K562 (cell line): ENCODE data around the gene GNA14. TPM values are rescaled to one million over a fixed set of nuclear protein-coding genes. Genes with fewer than 3 reads are reported as not detected.

Source experiments
- C11orf30 ChIP-seq: fragments of 450-650 bp; IDR thresholded peaks from 2 replicates; pipeline ENCODE4 v1.6.1; 2016; ENCODE audit warnings: low read depth, mild to moderate bottlenecking
- CEBPG ChIP-seq, 3 experiments: fragments of 200-800 bp in 1 of 3; sonication (Bioruptor generic) in 1 of 3; sonication (generic) in 1 of 3; formaldehyde crosslinking in 1 of 3; IDR thresholded peaks in 2 of 3; conservative IDR thresholded peaks in 1 of 3; 2 replicates each; pipeline versions ENCODE4 v1.6.1 to v1.8.0; 2016 to 2022; ENCODE audit warnings: missing compliant biosample characterization in 2 of 3, missing genetic modification characterization in 2 of 3, mild to moderate bottlenecking in 1 of 3, missing genetic modification reagents in 1 of 3
- CHCHD3 ChIP-seq: fragments of 250-450 bp; sonication (Bioruptor Pico); IDR thresholded peaks from 2 replicates; pipeline ENCODE4 v2.1.2; 2022; ENCODE audit warnings: mild to moderate bottlenecking
- COPS2 ChIP-seq: fragments of 450-650 bp; conservative IDR thresholded peaks from 2 replicates; pipeline ENCODE4 v1.6.1; 2016; ENCODE audit warnings: mild to moderate bottlenecking, moderate library complexity
- IRF1 ChIP-seq: sonication (generic); formaldehyde crosslinking; IDR thresholded peaks from 2 replicates; pipeline ENCODE4 v1.8.0; 2022; ENCODE audit warnings: missing genetic modification reagents, mild to moderate bottlenecking, borderline replicate concordance
- PCBP2 ChIP-seq: fragments of 200-400 bp; formaldehyde crosslinking; IDR thresholded peaks from 2 replicates; pipeline ENCODE4 v1.6.1; 2018; ENCODE audit warnings: low read length, low read depth, mild to moderate bottlenecking, moderate library complexity; ENCODE audit not compliant: poor library complexity, severe bottlenecking
- POLR2B ChIP-seq: fragments of 450-650 bp; IDR thresholded peaks from 2 replicates; pipeline ENCODE4 v1.6.1; 2018; ENCODE audit warnings: low read depth; ENCODE audit not compliant: partially characterized antibody
- RAD21 ChIP-seq, 2 experiments: fragments of 250-450 bp in 1 of 2; fragments of 450-650 bp in 1 of 2; sonication (Bioruptor Pico) in 1 of 2; formaldehyde crosslinking in 1 of 2; IDR thresholded peaks in 1 of 2; conservative IDR thresholded peaks in 1 of 2; 2 replicates each; pipeline versions ENCODE4 v1.4.0 to v1.8.0; 2020 to 2022; ENCODE audit warnings: mild to moderate bottlenecking in 2 of 2, moderate library complexity in 1 of 2
- UBTF ChIP-seq, 2 experiments: IDR thresholded peaks; 2 replicates each; pipeline ENCODE4 v1.6.1; 2012; ENCODE audit warnings: improper control_type of control experiment in 2 of 2, low read depth in 2 of 2, low read length in 2 of 2, borderline replicate concordance in 1 of 2
- ZNF24 ChIP-seq: fragments of 450-650 bp; IDR thresholded peaks from 2 replicates; pipeline ENCODE4 v1.6.1; 2016
- ZNF3 ChIP-seq: fragments of 250-450 bp; sonication (Bioruptor Pico); IDR thresholded peaks from 2 replicates; pipeline ENCODE4 v1.5.0; 2021; ENCODE audit warnings: mild to moderate bottlenecking, moderate library complexity
- ZNF436 ChIP-seq: fragments of 250-450, 450-650 bp; sonication (Bioruptor Pico); formaldehyde crosslinking; IDR thresholded peaks from 2 replicates; pipeline ENCODE4 v1.7.0; 2020; ENCODE audit warnings: mild to moderate bottlenecking
- ZNF77 ChIP-seq: fragments of 250-450 bp; sonication (Bioruptor Pico); IDR thresholded peaks from 2 replicates; pipeline ENCODE4 v1.5.0; 2020
- polyA plus RNA-seq, 8 experiments: library from polyadenylated mRNA; depleted of rRNA in 4 of 8; stranded (reverse) in 5 of 8; unstranded in 3 of 8; fragments of >200 nt; fragmentation: Nextera tagmentation in 2 of 8; fragmentation: Illumina TruSeq in 1 of 8; extraction: Ambion mirVana in 2 of 8; extraction: Trizol in 1 of 8; gene quantifications; 2 replicates each; pipeline versions ENCODE4 v1.2.1 to v1.2.3, GENCODE V29; 2011 to 2014; ENCODE audit warnings: inconsistent platforms in 1 of 8, missing spikeins in 1 of 8
- total RNA-seq, 7 experiments: library from RNA; depleted of rRNA in 6 of 7; stranded (reverse); fragments of >200 nt in 6 of 7; fragmentation: Illumina TruSeq in 2 of 7; extraction: Trizol in 2 of 7; gene quantifications; 2 replicates each; pipeline versions ENCODE4 v1.2.1 to v1.2.3, GENCODE V29; 2011 to 2021; ENCODE audit warnings: low replicate concordance in 1 of 7
- TF ChIP-seq, protein P1 (sequence below): sonication (generic); formaldehyde crosslinking; IDR thresholded peaks from 2 replicates; pipeline ENCODE4 v1.8.1; 2022; ENCODE audit warnings: missing genetic modification reagents

GNA14 gene
- total and polyA plus RNA-seq, 9 of the 15 experiments (the other 6 are each of a cell fraction or from before 2014, with no cell fraction given): 0.03 to 0.11 (median 0.03) TPM; not detected in 6

DNA sequence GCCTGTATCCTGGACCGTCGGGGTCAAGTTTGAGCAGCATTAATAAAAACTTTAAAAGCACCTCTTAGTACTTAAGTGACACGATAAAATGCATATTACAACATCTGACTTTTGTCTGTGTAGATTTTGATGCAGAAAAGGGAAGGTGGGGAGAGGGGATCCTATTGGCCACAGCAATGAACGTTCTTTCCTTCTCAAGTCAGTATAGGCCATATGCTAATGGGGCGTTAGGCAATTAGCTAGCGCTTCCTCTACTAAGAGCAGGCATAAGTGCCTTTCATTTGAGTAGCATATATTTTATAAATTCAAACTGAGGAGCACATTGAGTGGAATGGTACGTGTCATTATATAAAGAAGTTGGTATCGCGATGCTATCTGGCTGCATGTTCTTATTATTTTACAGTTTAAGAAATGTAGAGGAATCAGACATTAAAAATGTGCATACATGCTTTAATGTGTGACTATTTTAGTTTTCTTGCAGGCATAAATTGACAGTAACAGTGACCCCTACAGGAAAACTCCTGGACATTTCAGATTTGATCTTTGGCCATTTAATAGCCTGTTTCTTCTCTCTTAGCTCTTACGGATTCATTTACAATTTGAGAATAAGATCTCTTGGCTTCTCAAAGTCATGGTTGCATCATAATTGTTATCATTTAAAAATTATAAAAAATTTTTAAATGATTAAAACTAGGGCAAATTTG is 1.1 kb upstream of the GNA14 start (continued):
- TF ChIP-seq IRF1 (CRISPR knock-in tag): no peak
- no peak for TF ChIP-seq ZNF24
- peak in 1 of 2 experiments; percentile 26; a peak in 1 of 4 replicates for TF ChIP-seq RAD21 (CRISPR knock-in tag; conservative IDR thresholded peaks at IDR 0.05 in 1 of 2, IDR thresholded peaks at IDR 0.05 in 1 of 2)
- no peak for TF ChIP-seq PCBP2
- TF ChIP-seq UBTF (IDR thresholded peaks at IDR 0.05; ENCODE audit: borderline replicate concordance in 1 of 2, low read depth in 2 of 2, low read length in 2 of 2): no peak
- TF ChIP-seq ZNF3 (CRISPR knock-in tag): no peak
- TF ChIP-seq ZNF436 (CRISPR knock-in tag): no peak
- TF ChIP-seq, protein P1, sequence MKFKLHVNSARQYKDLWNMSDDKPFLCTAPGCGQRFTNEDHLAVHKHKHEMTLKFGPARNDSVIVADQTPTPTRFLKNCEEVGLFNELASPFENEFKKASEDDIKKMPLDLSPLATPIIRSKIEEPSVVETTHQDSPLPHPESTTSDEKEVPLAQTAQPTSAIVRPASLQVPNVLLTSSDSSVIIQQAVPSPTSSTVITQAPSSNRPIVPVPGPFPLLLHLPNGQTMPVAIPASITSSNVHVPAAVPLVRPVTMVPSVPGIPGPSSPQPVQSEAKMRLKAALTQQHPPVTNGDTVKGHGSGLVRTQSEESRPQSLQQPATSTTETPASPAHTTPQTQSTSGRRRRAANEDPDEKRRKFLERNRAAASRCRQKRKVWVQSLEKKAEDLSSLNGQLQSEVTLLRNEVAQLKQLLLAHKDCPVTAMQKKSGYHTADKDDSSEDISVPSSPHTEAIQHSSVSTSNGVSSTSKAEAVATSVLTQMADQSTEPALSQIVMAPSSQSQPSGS: no peak
- no peak for TF ChIP-seq POLR2B
- no peak for TF ChIP-seq CHCHD3 (CRISPR knock-in tag)
- TF ChIP-seq CEBPG (CRISPR knock-in tag; IDR thresholded peaks at IDR 0.05): no peak
- TF ChIP-seq CEBPG (tag; conservative IDR thresholded peaks at IDR 0.05 in 1 of 2, IDR thresholded peaks at IDR 0.05 in 1 of 2): 0 out of 4 replicates have a peak, but pooled peaks of 1 of the 2 experiments have one; percentile 14
- no peak for TF ChIP-seq COPS2
- TF ChIP-seq C11orf30: no peak
- TF ChIP-seq ZNF77 (CRISPR knock-in tag): no peak
